HepG2 (cell line): Measurements from ENCODE around the gene MIA2. TPM values are rescaled to one million over a fixed set of nuclear protein-coding genes. Genes with fewer than 3 reads are reported as not detected.
A peak's percentile ranks its signal among the peaks of the same experiment; 100 is the strongest.

Experiments used
- ATAC-seq: fragments of 200-7000 bp; cut with Tn5 transposase; 3 replicates; pipeline ENCODE4 v1.9.1; 2020; ENCODE audit warnings: mild to moderate bottlenecking, moderate library complexity
- BruUV-seq: library from RNA; stranded (reverse); fragments of 400-500 nt; replicated peaks from 2 replicates; lab custom pipeline; 2021; lab: Mats Ljungman, UMichigan
- CTCF ChIA-PET: fragments of 300-600 bp; formaldehyde crosslinking; extraction: SDS; loops from one replicate; lab custom pipeline; 2021; ENCODE audit warnings: low total read pairs, inconsistent platforms, low intra/inter-chr PET ratio; lab: Yijun Ruan, JAX
- POLR2A ChIA-PET: fragments of 350-600 bp; sonication (Branson Sonifier 250); formaldehyde crosslinking; loops from one replicate; lab custom pipeline; 2020; ENCODE audit warnings: antibody characterized with exemption, inconsistent platforms; lab: Yijun Ruan, JAX
- DNase-seq: peaks from one replicate; pipeline ENCODE4 v3.0.0-alpha.2; 2015; ENCODE audit warnings: low spot score
- FAIRE-seq: peaks from 3 replicates; lab custom pipeline; 2011; peaks lifted over from hg19 to GRCh38; lab: Jason Lieb, UNC
- H2AFZ ChIP-seq: one replicate; pipeline ENCODE4 v1.6.1; 2011; ENCODE audit warnings: low read length, inconsistent platforms
- H3K27ac ChIP-seq: fragments of 300-600 bp; 3 replicates; pipeline ENCODE4 v1.8.0; 2011; ENCODE audit warnings: mixed run types, mild to moderate bottlenecking, mixed read lengths, low read length, inconsistent platforms; ENCODE audit not compliant: insufficient read depth; ENCODE audit errors: extremely low read length
- H3K27me3 ChIP-seq, 2 experiments: fragments of 200-600 bp in 1 of 2; 2 replicates in 1 of 2; 3 replicates in 1 of 2; pipeline versions ENCODE4 v1.6.0 to v1.8.0; 2011; ENCODE audit warnings: low read length in 2 of 2, mild to moderate bottlenecking in 2 of 2, moderate library complexity in 2 of 2, inconsistent platforms in 1 of 2; ENCODE audit not compliant: insufficient read depth in 2 of 2, control insufficient read depth in 1 of 2
- H3K36me3 ChIP-seq, 2 experiments: fragments of 200-600 bp in 1 of 2; replicated peaks in 1 of 2; 2 replicates in 1 of 2; 3 replicates in 1 of 2; pipeline versions ENCODE4 v1.5.1 to v1.8.0; 2011; ENCODE audit warnings: low read length in 2 of 2, inconsistent platforms in 1 of 2; ENCODE audit not compliant: insufficient read depth in 2 of 2, control insufficient read depth in 1 of 2
- H3K4me1 ChIP-seq: 2 replicates; pipeline ENCODE4 v1.5.1; 2012; ENCODE audit warnings: low read length, inconsistent platforms; ENCODE audit not compliant: insufficient read depth
- H3K4me2 ChIP-seq: 2 replicates; pipeline ENCODE4 v1.6.0; 2011; ENCODE audit warnings: low read depth, low read length, inconsistent platforms
- H3K4me3 ChIP-seq, 3 experiments: fragments of 200-600 bp in 1 of 3; sonication (generic), shearing (Covaris generic) in 1 of 3; replicated peaks in 1 of 3; 2 replicates each; pipeline ENCODE4 v1.5.1; 2011 to 2016; ENCODE audit warnings: low read length in 3 of 3, inconsistent platforms in 2 of 3, low read depth in 2 of 3, mild to moderate bottlenecking in 2 of 3, control low read depth in 1 of 3, mixed read lengths in 1 of 3; ENCODE audit not compliant: insufficient read depth in 1 of 3
- H3K79me2 ChIP-seq: one replicate; pipeline ENCODE4 v1.6.1; 2011; ENCODE audit warnings: low read length, inconsistent platforms; ENCODE audit not compliant: insufficient read depth
- H3K9ac ChIP-seq: 2 replicates; pipeline ENCODE4 v1.6.0; 2011; ENCODE audit warnings: mild to moderate bottlenecking, low read depth, low read length, inconsistent platforms; ENCODE audit not compliant: insufficient read depth
- H3K9me3 ChIP-seq: 2 replicates; pipeline ENCODE4 v1.5.1; 2012; ENCODE audit warnings: mild to moderate bottlenecking, low read length
- H4K20me1 ChIP-seq: 2 replicates; pipeline ENCODE4 v1.6.0; 2011; ENCODE audit warnings: inconsistent platforms, mild to moderate bottlenecking, low read length, moderate library complexity; ENCODE audit not compliant: insufficient read depth
- ATF7 ChIP-seq, 2 experiments: fragments of 450-650 bp in 1 of 2; sonication (generic) in 1 of 2; formaldehyde crosslinking in 1 of 2; IDR thresholded peaks; 2 replicates each; pipeline versions ENCODE4 v1.4.0 to v1.6.1; 2016 to 2020; ENCODE audit warnings: antibody characterized with exemption in 1 of 2, mild to moderate bottlenecking in 1 of 2, missing genetic modification reagents in 1 of 2
- CHD2 ChIP-seq: IDR thresholded peaks from 2 replicates; pipeline ENCODE4 v1.6.1; 2011; ENCODE audit warnings: low read depth, low read length, improper control_type of control experiment
- DNMT3B ChIP-seq: conservative IDR thresholded peaks from 2 replicates; pipeline ENCODE4 v1.6.1; 2016; ENCODE audit warnings: missing biosample characterization, control low read depth
- PATZ1 ChIP-seq: sonication (generic); formaldehyde crosslinking; IDR thresholded peaks from 2 replicates; pipeline ENCODE4 v1.4.0; 2020; ENCODE audit warnings: missing genetic modification reagents
- ZFP36L1 ChIP-seq: sonication (generic); formaldehyde crosslinking; IDR thresholded peaks from 2 replicates; pipeline ENCODE4 v1.8.0; 2022; ENCODE audit warnings: mild to moderate bottlenecking, missing genetic modification reagents, moderate library complexity
- ZFP91 ChIP-seq: sonication (generic); formaldehyde crosslinking; IDR thresholded peaks from 2 replicates; pipeline ENCODE4 v1.9.0; 2022; ENCODE audit warnings: missing genetic modification reagents, mild to moderate bottlenecking, borderline replicate concordance
- ZNF33A ChIP-seq: sonication (generic); formaldehyde crosslinking; IDR thresholded peaks from 2 replicates; pipeline ENCODE4 v1.5.1; 2020; ENCODE audit warnings: missing genetic modification reagents, mild to moderate bottlenecking, moderate library complexity, borderline replicate concordance
- ZNF615 ChIP-seq: sonication (generic); formaldehyde crosslinking; IDR thresholded peaks from 2 replicates; pipeline ENCODE4 v1.5.0; 2020; ENCODE audit warnings: mild to moderate bottlenecking, missing genetic modification reagents, borderline replicate concordance
- ZNF790 ChIP-seq: sonication (generic); formaldehyde crosslinking; IDR thresholded peaks from 2 replicates; pipeline ENCODE4 v1.8.0; 2022; ENCODE audit warnings: missing genetic modification reagents, mild to moderate bottlenecking, borderline replicate concordance
- WGBS: methylation state at CpG from one replicate; pipeline ENCODE4 v1.1.6; 2017; ENCODE audit warnings: low lambda C conversion rate; 5-methylcytosine and 5-hydroxymethylcytosine counted together
- in situ Hi-C: cut with HindIII; loops from 2 replicates; pipeline ENCODE4 v1.10.0; 2017; ENCODE audit warnings: low pct_unique_long_range_greater_than_20kb; ENCODE audit not compliant: extremely low pct_ligation_motif_present
- intact Hi-C: fragments of 100-400 bp; cut with micrococcal nuclease; formaldehyde crosslinking; loops from one replicate; pipeline ENCODE4 v1.10.0; 2022; ENCODE audit not compliant: unreplicated experiment
- polyA plus RNA-seq, 8 experiments: library from polyadenylated mRNA; depleted of rRNA in 3 of 8; stranded (reverse) in 7 of 8; unstranded in 1 of 8; fragments of >200 nt; fragmentation: Illumina TruSeq in 4 of 8; extraction: Trizol in 4 of 8; gene quantifications; 2 replicates each; pipeline versions ENCODE4 v1.2.1 to v1.2.3, GENCODE V29; 2011 to 2016; ENCODE audit warnings: low read depth in 4 of 8, missing spikeins in 1 of 8, mixed read lengths in 1 of 8; ENCODE audit not compliant: insufficient read depth in 1 of 8
- total RNA-seq, 5 experiments: library from RNA; depleted of rRNA; stranded (reverse); fragments of >200 nt; fragmentation: Illumina TruSeq; extraction: Trizol; gene quantifications; 2 replicates each; pipeline ENCODE4 v1.2.3, GENCODE V29; 2016; ENCODE audit warnings: low read depth in 1 of 5

The MIA2 gene
- total and polyA plus RNA-seq, 2 of the 13 experiments (the other 11 are each of a cell fraction or from before 2014, with no cell fraction given) = 134 to 158 TPM

- WGBS = 100% methylated on average over 1 of the region's 1 CpG
- H3K9ac ChIP-seq = no peak overlapping the region
- no peak overlapping the region for H2AFZ ChIP-seq
- in situ Hi-C loops (no loop called here), intact Hi-C loops (loop anchor here (2.0 kb wide), 1 partner anchor 17 kb away; no protein-coding TSS in a partner anchor)
- peaks cover 17 to 23% of the 10 kb centered on the region in 2 experiments for H3K36me3 ChIP-seq
- no peak overlapping the region for H3K27ac ChIP-seq
- H3K79me2 ChIP-seq = no peaks in the 10 kb centered on the region
- peaks cover under 1% of the 10 kb centered on the region for H3K4me1 ChIP-seq
- TF ChIP-seq ATF7 (IDR thresholded peaks at IDR 0.05) (peak; percentile 41; the same call in 1 of the 2 replicates), ATF7 (CRISPR knock-in tag; IDR thresholded peaks at IDR 0.05) (no peak), DNMT3B (CRISPR knock-in tag) (no peak)
- no peaks in the 10 kb centered on the region; a peak in 1 of 5 replicates for H3K27me3 ChIP-seq
- CTCF ChIA-PET = no interaction called here
- no peak overlapping the region for H3K4me2 ChIP-seq
- ATAC-seq = no peak
- no peaks in the 10 kb centered on the region for H4K20me1 ChIP-seq
- H3K9me3 ChIP-seq = no peaks in the 10 kb centered on the region
- POLR2A ChIA-PET = interaction anchor here (5.8 kb wide), 1 partner anchor 25 kb away, joined by 26 read pairs; no protein-coding TSS in a partner anchor
- no TSS peak for BruUV-seq
- no peak for FAIRE-seq
- DNase-seq = no peak
- H3K4me3 ChIP-seq = no peak overlapping the region
These were observed 7.9 kb downstream of the MIA2 start for GRCh38 chr14:39241637-39242036.

- intact Hi-C loops (no loop called here), in situ Hi-C loops (no loop called here)
- no peaks in the 10 kb centered on the region for H3K4me1 ChIP-seq
- TF ChIP-seq ZNF33A (CRISPR knock-in tag) (no peak), ZFP91 (CRISPR knock-in tag) (no peak), PATZ1 (CRISPR knock-in tag) (no peak), CHD2 (no peak), ZNF790 (CRISPR knock-in tag) (no peak), ZFP36L1 (CRISPR knock-in tag) (no peak), ZNF615 (no peak)
- no peak overlapping the region for H3K4me3 ChIP-seq
- ChIA-PET POLR2A (interaction anchor here (4.0 kb wide), 1 partner anchor 23 kb away, joined by 25 read pairs; no protein-coding TSS in a partner anchor), CTCF (no interaction called here)
- no peak; the same call in 2 of the 3 replicates for ATAC-seq
- no peak overlapping the region for H3K9ac ChIP-seq
- no TSS peak for BruUV-seq
- no peaks in the 10 kb centered on the region for H3K9me3 ChIP-seq
- no peak overlapping the region for H2AFZ ChIP-seq
- H3K36me3 ChIP-seq = peaks cover 23 to 31% of the 10 kb centered on the region in 2 experiments
- no peaks in the 10 kb centered on the region; a peak in 1 of 5 replicates for H3K27me3 ChIP-seq
- H3K79me2 ChIP-seq = no peaks in the 10 kb centered on the region
- no peaks in the 10 kb centered on the region for H4K20me1 ChIP-seq
- WGBS = 94% methylated on average over 3 of the region's 3 CpGs
- H3K27ac ChIP-seq = no peak overlapping the region
- no peak for FAIRE-seq
- H3K4me2 ChIP-seq = no peak overlapping the region
- DNase-seq = no peak
These were observed 10.1 kb downstream of the MIA2 start for GRCh38 chr14:39243831-39244230.
